Omental fat pad (tissue), 4 donors: Measurements from ENCODE around the gene RAB40B. TPM values are rescaled to one million over a fixed set of nuclear protein-coding genes. Genes with fewer than 3 reads are reported as not detected.

Source experiments
- ATAC-seq: fragments of 150-250 bp; one replicate; pipeline ENCODE4 v1.9.1; 2016; ENCODE audit warnings: mild to moderate bottlenecking, moderate library complexity; ENCODE audit not compliant: low FRiP score
- DNase-seq: peaks from one replicate; pipeline ENCODE4 v3.0.0-alpha.2; 2019; ENCODE audit warnings: low spot score
- total RNA-seq, 4 donors: library from RNA; depleted of rRNA; stranded (reverse); fragments of >200 nt; gene quantifications; one replicate each; pipeline ENCODE4 v1.1.0, GENCODE V29; 2016
- TF ChIP-seq, protein P1 (sequence below), 3 donors: fragments of 450-650 bp; IDR thresholded peaks; one replicate each; pipeline ENCODE4 v1.5.1; 2016 to 2017; ENCODE audit warnings: antibody characterized with exemption in 3 of 3, mild to moderate bottlenecking in 3 of 3, moderate library complexity in 2 of 3

RAB40B gene
- total RNA-seq, 4 donors from 2014 or later: 8.0 to 12.3 (median 9.6) TPM

DNA sequence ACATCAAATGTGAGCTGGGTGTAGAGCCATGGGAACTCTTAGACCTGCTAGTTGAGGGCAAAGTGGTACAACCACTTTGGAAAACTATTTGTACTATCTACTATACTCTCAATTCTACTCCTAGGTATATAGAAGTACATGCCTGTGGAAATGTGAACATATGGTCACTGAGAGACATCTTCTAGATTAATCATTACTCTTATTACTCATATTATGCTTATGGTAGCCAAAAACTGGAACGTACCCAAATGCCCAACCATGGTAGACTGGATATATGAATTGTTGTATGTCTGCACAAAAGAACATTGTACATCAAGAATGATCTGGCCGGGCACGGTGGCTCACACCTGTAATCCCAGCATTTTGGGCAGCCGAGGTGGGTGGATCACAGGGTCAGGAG lies 53.0 kb downstream of the RAB40B start:
- TF ChIP-seq, protein P1, sequence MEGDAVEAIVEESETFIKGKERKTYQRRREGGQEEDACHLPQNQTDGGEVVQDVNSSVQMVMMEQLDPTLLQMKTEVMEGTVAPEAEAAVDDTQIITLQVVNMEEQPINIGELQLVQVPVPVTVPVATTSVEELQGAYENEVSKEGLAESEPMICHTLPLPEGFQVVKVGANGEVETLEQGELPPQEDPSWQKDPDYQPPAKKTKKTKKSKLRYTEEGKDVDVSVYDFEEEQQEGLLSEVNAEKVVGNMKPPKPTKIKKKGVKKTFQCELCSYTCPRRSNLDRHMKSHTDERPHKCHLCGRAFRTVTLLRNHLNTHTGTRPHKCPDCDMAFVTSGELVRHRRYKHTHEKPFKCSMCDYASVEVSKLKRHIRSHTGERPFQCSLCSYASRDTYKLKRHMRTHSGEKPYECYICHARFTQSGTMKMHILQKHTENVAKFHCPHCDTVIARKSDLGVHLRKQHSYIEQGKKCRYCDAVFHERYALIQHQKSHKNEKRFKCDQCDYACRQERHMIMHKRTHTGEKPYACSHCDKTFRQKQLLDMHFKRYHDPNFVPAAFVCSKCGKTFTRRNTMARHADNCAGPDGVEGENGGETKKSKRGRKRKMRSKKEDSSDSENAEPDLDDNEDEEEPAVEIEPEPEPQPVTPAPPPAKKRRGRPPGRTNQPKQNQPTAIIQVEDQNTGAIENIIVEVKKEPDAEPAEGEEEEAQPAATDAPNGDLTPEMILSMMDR (IDR thresholded peaks at IDR 0.05): no peak
- ATAC-seq (no peak), DNase-seq (no peak)

DNA sequence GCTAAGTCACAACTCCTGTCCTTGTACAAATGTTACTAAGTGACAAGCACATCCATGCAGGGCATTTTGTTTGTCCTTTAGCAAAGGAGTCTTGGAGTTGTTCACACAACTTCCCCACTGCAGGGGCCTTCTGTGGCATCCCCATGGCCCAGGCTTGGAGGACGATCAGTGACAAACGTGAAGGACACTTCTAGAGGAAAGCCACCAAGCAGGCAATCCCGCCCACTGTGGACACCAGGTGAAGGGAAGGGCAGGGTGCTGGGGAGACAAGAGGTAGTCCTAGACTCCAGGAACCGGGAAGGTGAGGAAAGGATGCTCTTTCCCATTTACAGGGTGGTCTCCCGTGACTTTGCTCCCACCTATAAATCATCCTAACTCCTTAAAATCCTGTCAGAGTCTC lies 54.4 kb downstream of the RAB40B start:
- TF ChIP-seq, protein P1 (IDR thresholded peaks at IDR 0.05): no peak
- no peak for DNase-seq
- ATAC-seq: no peak

DNA sequence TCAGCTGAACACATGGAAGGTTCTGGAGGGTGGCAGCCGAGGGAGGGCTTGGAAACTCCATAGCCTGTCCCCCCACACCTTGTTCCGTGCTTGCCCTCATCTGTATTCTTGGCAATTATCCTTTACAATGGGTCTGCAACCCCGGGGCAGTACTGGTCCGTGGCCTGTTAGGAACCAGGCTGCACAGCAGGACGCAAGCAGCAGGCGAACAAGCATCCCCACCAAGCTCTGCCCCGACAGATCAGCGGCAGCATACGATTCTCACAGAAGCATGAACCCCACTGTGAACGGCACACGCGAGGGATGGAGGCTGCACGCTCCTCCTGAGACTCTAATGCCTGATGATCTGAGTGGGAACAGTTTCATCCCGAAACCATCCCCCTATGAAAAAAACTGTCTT lies 56.5 kb downstream of the RAB40B start:
- no peak for DNase-seq
- TF ChIP-seq, protein P1 (IDR thresholded peaks at IDR 0.05): no peak
- ATAC-seq: no peak

DNA sequence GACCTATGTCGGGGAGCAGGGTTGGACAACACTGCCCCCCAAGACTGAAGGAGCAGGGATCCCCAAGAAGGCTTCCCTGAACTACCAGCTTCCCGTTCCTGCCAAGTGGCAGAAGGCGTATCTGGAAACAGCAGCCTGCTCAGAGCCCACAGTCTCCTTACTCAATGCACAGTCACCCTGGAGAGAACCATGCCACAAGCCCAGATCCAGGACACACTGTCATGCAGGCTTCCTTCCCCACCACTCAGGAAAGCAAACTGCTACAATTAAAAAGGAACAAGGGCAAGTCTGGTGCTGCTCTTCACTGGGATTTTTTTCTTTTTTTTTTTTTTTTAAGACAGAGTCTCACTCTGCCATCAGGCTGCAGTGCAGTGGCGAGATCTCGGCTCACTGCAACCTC lies 58.5 kb downstream of the RAB40B start:
- DNase-seq (no peak), ATAC-seq (no peak)

DNA sequence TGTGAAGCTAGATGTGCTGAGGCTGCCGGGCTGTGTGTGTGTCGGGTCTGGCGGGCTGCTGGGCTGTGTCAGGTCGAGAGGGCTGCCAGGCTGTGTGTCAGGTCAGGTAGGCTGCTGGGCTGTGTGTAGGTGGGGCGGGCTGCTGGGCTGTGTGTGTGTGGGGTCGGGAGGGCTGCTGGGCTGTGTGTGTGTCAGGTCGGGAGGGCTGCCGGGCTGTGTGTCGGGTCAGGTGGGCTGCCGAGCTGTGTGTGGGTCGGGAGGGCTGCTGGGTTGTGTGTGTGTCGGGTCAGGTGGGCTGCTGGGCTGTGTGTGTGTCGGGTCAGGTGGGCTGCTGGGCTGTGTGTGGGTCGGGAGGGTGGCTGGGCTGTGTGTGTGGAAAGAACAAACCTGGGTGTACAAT lies 58.9 kb downstream of the RAB40B start:
- TF ChIP-seq, protein P1 (IDR thresholded peaks at IDR 0.05): no peak
- no peak for ATAC-seq
- no peak for DNase-seq

More for the DNA sequence above, 58.5 kb downstream of the RAB40B start:
- TF ChIP-seq, protein P1 (IDR thresholded peaks at IDR 0.05): no peak

DNA sequence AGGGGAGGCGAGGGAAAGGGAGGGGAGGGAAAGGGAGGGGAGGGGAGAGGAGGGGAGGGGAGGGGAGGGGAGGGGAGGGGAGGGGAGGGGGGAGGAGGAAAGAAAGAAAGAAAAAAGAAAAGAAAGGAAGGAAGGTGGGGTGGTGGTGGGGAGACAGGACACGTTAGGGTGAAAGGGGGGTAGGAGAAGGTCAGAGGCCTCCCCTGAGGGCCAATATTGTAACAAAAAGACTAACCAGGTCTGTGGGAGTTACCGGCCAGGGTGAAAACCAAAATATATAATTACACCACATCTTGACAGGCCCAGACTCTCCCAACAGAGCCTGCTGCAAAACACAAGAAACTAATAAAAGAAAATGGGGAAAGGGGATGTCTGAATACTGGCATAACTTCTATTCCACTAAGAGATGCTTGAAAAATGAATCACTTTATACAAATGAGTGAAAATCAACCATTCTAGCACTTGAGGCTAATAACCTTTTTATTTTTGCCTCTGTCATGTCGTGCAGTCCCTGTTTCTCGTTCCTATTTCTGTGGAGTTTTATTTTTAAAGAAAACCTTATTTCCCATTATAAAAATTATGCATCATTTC lies 60.2 kb downstream of the RAB40B start:
- TF ChIP-seq, protein P1 (IDR thresholded peaks at IDR 0.05): no peak
- DNase-seq (no peak), ATAC-seq (no peak)
